Measurements from ENCODE around the gene WDR38.

Gene WDR38

DNA sequence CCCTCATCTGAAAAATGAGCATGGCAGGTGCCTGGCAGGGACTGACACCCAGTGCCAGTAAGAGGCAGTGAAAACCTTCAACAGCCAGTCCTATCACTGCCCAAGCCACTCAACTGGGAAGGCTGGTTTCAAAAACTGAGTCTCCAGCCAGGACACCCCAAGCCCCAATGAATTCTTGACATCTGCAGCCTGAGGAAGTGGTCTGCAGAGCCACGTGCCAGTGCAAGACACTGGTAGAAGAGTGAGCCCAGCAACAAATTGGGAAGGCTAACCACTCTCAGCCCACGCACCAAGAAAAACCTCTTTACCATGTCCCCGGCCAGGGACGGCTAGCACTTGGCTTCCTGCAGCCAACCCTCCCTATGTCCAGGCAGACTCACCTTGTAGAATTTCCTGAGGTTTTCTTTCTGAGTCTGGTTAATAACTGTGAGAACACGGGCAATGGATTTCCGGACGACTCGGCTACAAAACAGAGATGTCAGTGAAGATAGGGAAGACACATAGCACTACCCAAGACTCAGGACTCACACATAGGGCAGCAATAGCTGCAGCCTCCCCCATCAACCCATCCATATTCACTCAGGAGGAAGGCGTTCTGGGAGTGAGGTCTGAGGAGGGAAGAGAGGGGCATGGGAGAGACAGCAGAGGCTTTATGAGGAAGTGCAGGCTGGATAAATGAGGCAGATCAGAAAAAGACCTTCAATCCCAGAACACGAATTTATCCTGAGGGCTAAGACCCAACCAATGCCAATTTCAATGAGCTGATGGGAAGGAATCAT, 6.7 kb downstream of the WDR38 start:
- DNase-seq, result no peak

DNA sequence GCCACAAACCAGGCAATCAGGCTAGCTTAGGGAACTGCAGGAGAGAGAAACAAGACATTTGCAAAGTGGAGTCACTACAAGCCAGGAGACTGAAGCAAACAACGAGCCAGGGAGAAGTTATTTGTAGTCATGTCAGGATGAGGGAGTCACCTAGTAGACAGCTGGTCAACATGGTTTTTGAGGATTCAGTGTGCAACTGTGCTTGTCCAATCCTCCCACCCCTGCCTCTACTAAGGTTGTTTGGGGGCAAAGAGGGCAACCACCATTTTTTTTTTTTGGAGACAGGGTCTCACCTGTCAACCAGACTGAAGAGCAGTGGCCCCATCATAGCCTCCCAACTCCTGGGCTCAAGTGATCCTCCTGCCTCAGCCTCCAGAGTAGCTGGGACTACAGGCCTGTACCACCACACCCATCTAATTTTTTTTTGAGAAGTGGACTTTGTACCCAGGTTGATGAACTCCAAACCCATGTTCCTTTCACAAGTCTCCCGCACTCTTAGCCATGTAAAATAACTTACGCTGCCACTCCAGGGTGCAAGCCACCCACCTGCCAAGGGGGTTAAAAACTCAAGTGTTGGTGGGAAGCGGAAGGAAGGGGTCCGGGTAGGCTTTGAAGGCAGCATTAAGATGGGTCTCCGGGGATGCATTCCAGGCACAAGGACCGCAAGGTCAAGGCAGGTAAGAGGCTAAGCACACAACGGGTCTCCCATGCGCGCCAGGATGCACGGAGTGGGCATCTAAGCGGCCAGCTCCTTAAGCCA, 7.5 kb downstream of the WDR38 start:
- no peak for DNase-seq

DNA sequence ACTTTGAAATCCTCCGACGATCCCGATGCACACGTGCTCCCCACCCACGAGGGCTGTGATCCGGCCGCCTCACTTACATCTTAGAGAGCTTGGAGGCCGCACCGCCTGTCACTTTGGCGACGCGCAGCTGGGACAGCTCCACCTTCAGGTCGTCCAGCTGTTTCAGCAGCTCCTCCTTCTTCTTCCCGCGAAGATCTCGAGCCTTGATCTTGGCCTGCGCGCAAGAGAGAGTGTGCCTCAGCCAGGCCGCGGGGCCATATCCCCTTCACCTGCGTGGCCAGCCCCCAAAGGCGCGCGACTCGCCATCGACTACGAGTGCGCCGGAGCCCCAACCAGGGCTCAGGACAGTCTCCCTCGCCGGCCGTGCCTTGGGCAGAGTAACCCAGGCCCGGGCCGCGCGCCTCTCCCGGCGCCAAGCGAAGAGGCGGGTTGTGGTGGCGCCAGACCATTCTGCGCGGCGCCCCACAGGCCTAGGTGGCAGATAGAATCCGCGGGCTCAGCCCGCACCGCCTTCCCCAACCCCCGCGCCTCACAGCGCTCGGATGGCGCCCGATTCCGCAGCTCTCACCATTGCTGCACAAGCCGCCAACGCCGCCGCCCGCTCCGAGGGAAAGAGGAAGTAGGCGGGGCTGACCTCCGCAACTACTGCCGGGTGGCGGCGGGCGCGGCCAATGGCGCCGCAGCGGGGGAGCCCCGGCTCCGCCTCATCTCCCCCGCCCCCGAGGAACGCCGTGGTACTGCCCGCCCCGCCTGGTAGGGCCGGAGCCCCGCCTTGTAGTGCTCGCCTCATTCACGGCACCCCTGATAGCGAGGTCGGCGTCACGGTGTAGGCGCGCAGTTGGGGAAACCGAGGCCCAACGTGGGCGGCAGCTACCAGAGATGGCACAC, 8.3 kb downstream of the WDR38 start, which contains the start of the genes ARPC5L and RPL35:
ARPC5L (plus strand) TSS at position 789 of the 888 bp plus-strand sequence. CDS start 7,161 bp downstream, outside the sequence.
RPL35 (minus strand) TSS at position 616 of the 888 bp plus-strand sequence; CDS start at position 571, 45 bp downstream.
- peak; percentile 79 for DNase-seq

- DNase-seq, result no peak
Observed at GRCh38 chr9:124863371-124863871, 10.2 kb downstream of the WDR38 start.

GRCh38 chr9:124868511-124869465, 15.5 kb downstream of the WDR38 start:
- DNase-seq, result peak; percentile 23

- DNase-seq, result no peak
Observed at GRCh38 chr9:124869466-124869985, 16.3 kb downstream of the WDR38 start.

DNA sequence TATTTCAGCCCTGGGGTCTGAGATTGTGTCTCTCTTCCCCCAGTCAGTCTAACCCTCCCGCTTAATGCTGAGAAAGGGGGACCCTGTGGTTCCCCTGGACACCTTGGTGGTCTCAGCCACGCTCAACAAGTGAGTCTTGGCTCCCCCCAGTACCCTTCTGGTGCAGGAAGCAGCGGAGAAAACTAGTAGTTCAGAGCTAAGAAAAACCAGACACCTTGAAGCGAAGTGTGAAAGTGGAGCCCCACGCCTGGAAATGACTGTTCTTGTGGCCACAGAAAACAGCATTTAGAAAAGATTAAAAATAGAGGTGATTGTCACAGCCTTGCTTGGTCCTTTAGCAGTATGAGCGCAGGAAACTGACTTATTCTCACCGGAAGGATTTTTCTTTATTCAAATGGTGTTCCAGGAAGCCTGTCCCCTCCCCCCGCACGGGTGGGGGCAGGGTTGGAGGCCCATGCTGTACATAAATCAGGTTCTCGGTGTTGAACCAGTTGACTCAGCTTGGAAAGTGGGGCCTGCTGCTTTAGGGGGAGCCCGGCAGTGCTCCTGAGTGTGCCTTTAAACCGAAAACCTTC, 16.8 kb downstream of the WDR38 start:
- DNase-seq, result no peak

- no peak for DNase-seq
Observed at GRCh38 chr9:124870723-124871122, 17.5 kb downstream of the WDR38 start.

DNA sequence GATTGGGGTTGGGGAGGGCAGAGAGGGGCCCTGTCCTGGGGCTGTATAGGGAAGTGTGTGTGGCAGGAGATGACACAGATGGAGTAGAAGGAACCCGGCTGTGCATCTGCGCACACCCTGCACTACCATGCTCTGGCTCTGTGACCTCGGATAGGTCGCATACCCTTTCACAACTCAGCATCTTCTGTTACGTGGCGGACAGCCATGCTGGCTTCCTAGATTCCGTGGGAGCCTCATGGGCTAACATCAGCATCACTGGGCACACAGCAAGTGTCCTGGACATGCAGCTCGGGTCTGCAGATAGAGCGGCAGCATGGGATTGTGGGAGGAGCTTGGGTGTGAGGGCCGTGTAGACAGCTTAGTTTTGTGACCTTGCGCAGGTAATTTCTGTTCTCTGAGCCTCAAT, 17.9 kb downstream of the WDR38 start:
- DNase-seq, result no peak

DNA sequence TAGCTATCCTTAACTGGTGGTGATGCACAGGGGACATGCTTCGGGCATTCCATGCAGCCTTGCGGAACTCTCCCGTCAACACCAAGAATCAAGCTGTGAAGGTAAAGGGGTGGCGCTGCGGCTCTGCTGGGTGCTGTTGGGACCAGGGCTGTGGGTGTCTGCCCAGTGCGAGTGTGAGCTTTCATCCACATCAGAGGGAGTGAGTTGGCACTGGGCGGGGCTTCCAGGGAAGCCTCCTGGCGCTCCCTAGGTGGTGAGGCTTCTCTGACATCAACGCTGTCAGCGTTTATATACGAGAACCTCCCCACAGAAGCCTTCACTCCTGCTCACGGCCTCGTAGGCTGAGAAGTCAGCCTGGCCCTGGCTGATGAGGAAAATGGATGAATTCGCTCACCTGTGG, 20.4 kb downstream of the WDR38 start:
- DNase-seq, result no peak

GRCh38 chr9:124875501-124875900, 22.2 kb downstream of the WDR38 start:
- DNase-seq, result no peak

DNA sequence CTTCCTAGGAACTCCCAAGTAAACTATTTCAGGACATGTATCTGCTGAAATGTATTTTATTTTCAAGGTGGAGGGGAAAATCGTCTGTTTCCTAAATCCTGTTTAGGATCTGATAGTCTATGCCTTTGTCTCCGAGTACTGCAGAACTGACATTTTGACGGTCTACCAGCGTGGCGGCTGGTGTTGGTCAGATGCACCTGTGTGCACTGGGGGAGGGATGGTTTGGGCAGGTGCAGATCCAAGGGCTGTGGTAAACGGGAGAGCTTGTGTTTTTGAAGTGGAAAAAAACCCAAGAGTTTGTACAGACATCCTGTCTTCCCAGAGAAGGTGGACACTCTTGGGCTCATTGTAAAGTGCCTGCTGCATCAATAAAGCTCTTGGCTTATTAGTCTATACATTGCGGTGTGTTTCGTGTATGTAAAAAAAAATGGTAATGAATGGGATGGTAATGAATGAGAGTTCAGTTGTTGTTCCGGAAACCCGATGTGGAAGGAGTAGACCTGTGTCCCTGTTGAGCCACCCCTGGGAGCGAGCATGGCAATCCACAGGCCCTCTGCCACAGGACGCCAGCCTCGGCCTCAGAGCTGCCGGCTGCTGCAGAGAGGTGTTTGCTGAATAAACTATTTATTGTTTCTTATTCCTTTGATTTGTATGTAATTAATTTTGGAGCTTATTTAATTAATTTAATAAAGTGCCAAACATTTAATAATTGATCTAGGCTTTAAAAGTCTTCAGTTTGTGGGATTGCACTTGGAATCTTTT, 23.9 kb downstream of the WDR38 start:
- DNase-seq, result no peak

- DNase-seq, result no peak
Observed at GRCh38 chr9:124878021-124878420, 24.8 kb downstream of the WDR38 start.

DNA sequence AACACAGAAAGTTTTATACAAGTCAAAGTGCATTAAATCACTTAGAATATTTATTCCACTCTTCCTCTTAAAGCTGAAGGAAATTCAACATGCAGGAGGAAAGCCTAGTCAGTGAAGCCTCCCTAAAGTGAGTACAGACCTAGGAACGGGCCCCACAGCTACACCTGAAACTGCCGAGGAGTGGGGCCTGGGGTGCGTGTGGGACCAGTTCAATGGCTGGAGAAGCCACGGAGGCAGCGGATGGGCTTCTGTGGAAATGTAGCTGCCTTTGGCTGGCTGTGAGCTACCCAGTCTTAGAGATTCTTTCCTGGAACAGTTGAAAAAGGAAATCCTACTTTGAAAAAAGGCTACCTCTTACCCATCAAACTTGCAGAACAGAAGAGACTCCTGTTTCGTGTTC, 25.3 kb downstream of the WDR38 start:
- no peak for DNase-seq

- no peak for DNase-seq
Observed at GRCh38 chr9:124879226-124879625, 26.0 kb downstream of the WDR38 start.

DNA sequence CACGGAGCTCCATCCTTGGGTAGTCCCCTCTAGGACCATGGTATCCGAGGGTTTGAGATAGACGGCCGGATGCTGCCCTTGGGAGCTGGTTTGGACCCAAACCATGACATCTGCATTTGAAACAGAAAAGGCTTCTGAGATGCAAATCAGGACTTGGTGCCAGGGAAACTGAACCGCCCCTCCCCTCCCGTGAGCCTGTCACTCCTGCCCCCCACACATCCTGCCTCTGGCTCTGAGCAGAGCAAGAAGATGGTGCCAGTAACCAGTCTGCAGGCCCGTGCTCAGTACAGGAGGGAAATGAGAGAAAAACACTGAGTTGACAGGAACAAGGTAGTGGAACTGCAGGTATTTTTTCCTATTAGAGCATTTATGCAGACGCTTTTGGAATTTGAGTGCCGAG, 27.2 kb downstream of the WDR38 start:
- DNase-seq, result no peak

GRCh38 chr9:124881138-124881743, 28.0 kb downstream of the WDR38 start:
- DNase-seq, result no peak

- no peak for DNase-seq
Observed at GRCh38 chr9:124882231-124882630, 29.0 kb downstream of the WDR38 start.

GRCh38 chr9:124884376-124884775, 31.1 kb downstream of the WDR38 start:
- no peak for DNase-seq

DNA sequence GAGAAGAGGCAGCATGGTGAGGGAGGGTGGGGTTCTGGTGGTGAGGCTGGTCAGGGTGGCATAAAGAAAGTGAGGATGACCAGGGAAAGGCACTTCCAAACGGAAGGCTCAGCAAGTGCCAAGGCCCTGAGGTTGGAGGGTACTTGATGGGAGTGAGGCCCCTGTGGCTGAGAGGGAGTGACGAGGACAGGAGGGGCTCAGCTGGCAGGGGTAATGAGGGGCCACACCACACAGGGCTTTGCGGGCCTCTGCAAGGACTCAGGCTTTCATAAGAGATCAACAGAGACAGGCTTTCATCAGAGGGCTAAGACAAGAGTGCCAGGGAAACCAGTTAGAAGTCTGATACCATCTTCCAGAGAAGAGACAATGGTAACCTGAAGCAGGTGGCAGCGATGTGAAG, 32.3 kb downstream of the WDR38 start:
- DNase-seq, result no peak
